Right lobe of liver (tissue), 4 donors: ENCODE data around the gene CTPS1.

Source experiments
- POLR2A ChIP-seq: fragments of 450-650 bp; IDR thresholded peaks from one replicate; pipeline ENCODE4 v1.6.1; 2017; ENCODE audit warnings: antibody characterized with exemption, mild to moderate bottlenecking
- TF ChIP-seq, protein P1 (sequence below), 4 donors: fragments of 200-600 bp in 3 of 4; fragments of 450-650 bp in 1 of 4; IDR thresholded peaks; one replicate each; pipeline versions ENCODE4 v1.5.1 to v1.8.0; 2016 to 2022; ENCODE audit warnings: antibody characterized with exemption in 4 of 4, mild to moderate bottlenecking in 2 of 4
- donor health status: DM: no; HTN: no; CAD: no.
- donor health status: DM: no; HTN: no; CAD: no.
- donor health status: DM: no; HTN: yes; CAD: no.

DNA sequence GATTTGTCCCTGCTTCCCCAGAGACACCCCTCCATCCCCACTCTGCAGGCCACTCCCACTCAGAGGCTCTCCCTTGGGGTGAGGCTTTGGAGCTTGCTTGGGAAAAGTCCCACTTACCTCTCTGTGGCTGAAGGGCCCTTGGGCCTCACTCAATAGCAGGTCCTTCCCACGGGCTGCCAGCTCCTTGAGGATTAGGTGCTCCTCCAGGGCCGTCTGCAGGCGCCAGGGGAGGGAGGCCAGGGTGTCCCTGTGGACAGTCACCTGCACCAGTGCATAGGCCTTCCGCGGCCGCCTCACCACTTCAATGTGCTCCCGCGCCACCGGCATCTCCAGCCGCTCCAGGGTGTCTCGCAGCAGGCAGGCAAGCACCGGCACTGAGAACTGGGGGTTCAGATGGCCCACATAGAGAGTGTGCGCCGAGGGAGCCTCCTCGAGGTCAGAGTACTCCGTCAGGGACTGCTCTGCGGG lies 40.6 kb downstream of the CTPS1 start:
- TF ChIP-seq, protein P1, sequence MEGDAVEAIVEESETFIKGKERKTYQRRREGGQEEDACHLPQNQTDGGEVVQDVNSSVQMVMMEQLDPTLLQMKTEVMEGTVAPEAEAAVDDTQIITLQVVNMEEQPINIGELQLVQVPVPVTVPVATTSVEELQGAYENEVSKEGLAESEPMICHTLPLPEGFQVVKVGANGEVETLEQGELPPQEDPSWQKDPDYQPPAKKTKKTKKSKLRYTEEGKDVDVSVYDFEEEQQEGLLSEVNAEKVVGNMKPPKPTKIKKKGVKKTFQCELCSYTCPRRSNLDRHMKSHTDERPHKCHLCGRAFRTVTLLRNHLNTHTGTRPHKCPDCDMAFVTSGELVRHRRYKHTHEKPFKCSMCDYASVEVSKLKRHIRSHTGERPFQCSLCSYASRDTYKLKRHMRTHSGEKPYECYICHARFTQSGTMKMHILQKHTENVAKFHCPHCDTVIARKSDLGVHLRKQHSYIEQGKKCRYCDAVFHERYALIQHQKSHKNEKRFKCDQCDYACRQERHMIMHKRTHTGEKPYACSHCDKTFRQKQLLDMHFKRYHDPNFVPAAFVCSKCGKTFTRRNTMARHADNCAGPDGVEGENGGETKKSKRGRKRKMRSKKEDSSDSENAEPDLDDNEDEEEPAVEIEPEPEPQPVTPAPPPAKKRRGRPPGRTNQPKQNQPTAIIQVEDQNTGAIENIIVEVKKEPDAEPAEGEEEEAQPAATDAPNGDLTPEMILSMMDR (IDR thresholded peaks at IDR 0.05): no peak
- no peak for TF ChIP-seq POLR2A
